ENCODE data around the gene PRKCE. TPM values are rescaled to one million over a fixed set of nuclear protein-coding genes. Genes with fewer than 3 reads are reported as not detected.

PRKCE gene
- total RNA-seq, 1 experiment from 2014 or later: 2.4 TPM

- TF ChIP-seq CTCF (conservative IDR thresholded peaks at IDR 0.05; ENCODE audit: low read depth, low read length): no peak
- TF ChIP-seq EZH2 (IDR thresholded peaks at IDR 0.05; ENCODE audit: borderline replicate concordance, low read depth, low read length, poor library complexity, severe bottlenecking): no peak
- intact Hi-C loops (cut with micrococcal nuclease; ENCODE audit: unreplicated experiment): no loop called here
- no peaks in the 10 kb centered on the region for H3K9me3 ChIP-seq (ENCODE audit: low read depth, low read length, poor library complexity, severe bottlenecking)
- H3K36me3 ChIP-seq (ENCODE audit: insufficient read depth, low read length, poor library complexity, severe bottlenecking): no peaks in the 10 kb centered on the region
- no TSS peak for BruUV-seq (replicated peaks)
- no peaks in the 10 kb centered on the region for H3K27me3 ChIP-seq (replicated peaks; ENCODE audit: insufficient read depth, low read depth, low read length, poor library complexity)
- no peak for DNase-seq (ENCODE audit: low spot score)
- POLR2A ChIA-PET (ENCODE audit: low non-redundant PET): no interaction called here
- H3K4me1 ChIP-seq (ENCODE audit: insufficient read depth, low read length, poor library complexity, severe bottlenecking): no peaks in the 10 kb centered on the region
- H3K4me3 ChIP-seq (ENCODE audit: low read depth, low read length, poor library complexity, severe bottlenecking): no peak overlapping the region
- CTCF ChIA-PET: no interaction called here
- H3K27ac ChIP-seq (ENCODE audit: low read depth, low read length, poor library complexity, severe bottlenecking): no peak overlapping the region
These were observed 151.1 kb downstream of the PRKCE start for GRCh38 chr2:45802499-45803138.

DNA sequence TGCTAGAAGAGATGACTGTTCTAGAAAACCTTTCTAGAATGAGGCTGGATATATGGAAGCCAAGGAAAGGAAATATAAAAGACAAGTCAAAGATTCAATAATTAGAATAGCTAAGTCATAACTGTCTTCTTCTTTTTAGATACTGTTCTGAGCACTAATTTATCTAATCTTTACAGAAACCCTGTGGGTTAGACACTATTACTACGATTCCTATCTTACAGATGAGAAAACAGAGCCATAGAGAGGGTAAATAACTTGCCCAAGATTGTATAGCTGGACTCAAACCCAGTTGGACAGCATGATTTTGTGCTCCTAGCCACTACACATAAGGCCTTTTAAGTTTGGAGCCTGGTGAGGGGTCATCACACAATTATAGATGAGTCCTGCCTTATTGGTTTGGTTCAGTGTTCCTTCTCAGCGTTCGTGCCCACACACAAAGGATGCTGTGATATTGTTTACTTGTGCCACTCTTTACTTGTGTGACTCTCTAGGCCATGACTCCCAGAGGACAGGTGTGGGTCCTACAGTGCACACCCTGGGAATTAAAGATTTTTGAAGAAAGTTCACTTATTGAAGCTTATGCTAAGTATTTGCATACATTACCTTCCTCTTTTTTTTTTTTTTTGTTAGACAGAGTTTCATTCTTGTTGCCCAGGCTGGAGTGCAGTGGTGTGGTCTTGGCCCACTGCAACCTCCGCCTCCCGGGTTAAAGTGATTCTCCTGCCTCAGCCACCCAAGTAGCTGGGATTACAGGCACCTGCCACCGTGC, 153.7 kb downstream of the PRKCE start:
- H3K9me3 ChIP-seq (ENCODE audit: low read depth, low read length, poor library complexity, severe bottlenecking): no peaks in the 10 kb centered on the region
- no TSS peak for BruUV-seq (replicated peaks)
- H3K4me3 ChIP-seq (ENCODE audit: low read depth, low read length, poor library complexity, severe bottlenecking): no peak overlapping the region
- CTCF ChIA-PET: no interaction called here
- intact Hi-C loops (cut with micrococcal nuclease; ENCODE audit: unreplicated experiment): no loop called here
- TF ChIP-seq CTCF (conservative IDR thresholded peaks at IDR 0.05; ENCODE audit: low read depth, low read length) (no peak), EZH2 (IDR thresholded peaks at IDR 0.05; ENCODE audit: borderline replicate concordance, low read depth, low read length, poor library complexity, severe bottlenecking) (no peak)
- DNase-seq (ENCODE audit: low spot score): no peak
- POLR2A ChIA-PET (ENCODE audit: low non-redundant PET): no interaction called here
- no peaks in the 10 kb centered on the region for H3K4me1 ChIP-seq (ENCODE audit: insufficient read depth, low read length, poor library complexity, severe bottlenecking)
- H3K27me3 ChIP-seq (replicated peaks; ENCODE audit: insufficient read depth, low read depth, low read length, poor library complexity): no peaks in the 10 kb centered on the region
- H3K36me3 ChIP-seq (ENCODE audit: insufficient read depth, low read length, poor library complexity, severe bottlenecking): no peaks in the 10 kb centered on the region
- no peak overlapping the region for H3K27ac ChIP-seq (ENCODE audit: low read depth, low read length, poor library complexity, severe bottlenecking)

- CTCF ChIA-PET: no interaction called here
- TF ChIP-seq CTCF (conservative IDR thresholded peaks at IDR 0.05; ENCODE audit: low read depth, low read length) (no peak), EZH2 (IDR thresholded peaks at IDR 0.05; ENCODE audit: borderline replicate concordance, low read depth, low read length, poor library complexity, severe bottlenecking) (no peak)
- BruUV-seq (replicated peaks): no TSS peak
These were observed 155.3 kb downstream of the PRKCE start for GRCh38 chr2:45806563-45807358.

More at GRCh38 chr2:45806563-45807358, 155.3 kb downstream of the PRKCE start:
- POLR2A ChIA-PET (ENCODE audit: low non-redundant PET): no interaction called here
- Histone ChIP-seq H3K4me1 (ENCODE audit: insufficient read depth, low read length, poor library complexity, severe bottlenecking) (no peaks in the 10 kb centered on the region), H3K27ac (ENCODE audit: low read depth, low read length, poor library complexity, severe bottlenecking) (no peak overlapping the region), H3K36me3 (ENCODE audit: insufficient read depth, low read length, poor library complexity, severe bottlenecking) (no peaks in the 10 kb centered on the region), H3K9me3 (ENCODE audit: low read depth, low read length, poor library complexity, severe bottlenecking) (no peaks in the 10 kb centered on the region), H3K27me3 (replicated peaks; ENCODE audit: insufficient read depth, low read depth, low read length, poor library complexity) (peaks cover 10% of the 10 kb centered on the region), H3K4me3 (ENCODE audit: low read depth, low read length, poor library complexity, severe bottlenecking) (no peak overlapping the region)
- no peak for DNase-seq (ENCODE audit: low spot score)
- intact Hi-C loops (cut with micrococcal nuclease; ENCODE audit: unreplicated experiment): no loop called here
